Testis (tissue), 2 donors: ENCODE data around the gene SNX6.

ENCODE experiments used
- CTCF ChIP-seq, 3 experiments: fragments of 450-650 bp in 2 of 3; fragments of 200-600 bp in 1 of 3; sonication (generic) in 1 of 3; IDR thresholded peaks; one replicate each; pipeline ENCODE4 v1.5.1; 2016 to 2019; ENCODE audit warnings: antibody characterized with exemption in 3 of 3, mild to moderate bottlenecking in 2 of 3, moderate library complexity in 1 of 3
- POLR2A ChIP-seq: fragments of 450-650 bp; IDR thresholded peaks from one replicate; pipeline ENCODE4 v1.6.1; 2017; ENCODE audit warnings: antibody characterized with exemption, mild to moderate bottlenecking, moderate library complexity

- no peak for TF ChIP-seq POLR2A
- TF ChIP-seq CTCF (IDR thresholded peaks at IDR 0.05), result no peak
These were observed 36.0 kb upstream of the SNX6 start for GRCh38 chr14:34665785-34666435.
